ENCODE measurements around the gene FAM227B.
"Not testable (repeated sequence)": the region's sequence is repeated elsewhere in the genome, so short reads cannot be mapped to it uniquely, and the experiment has no call there.

FAM227B gene

DNA sequence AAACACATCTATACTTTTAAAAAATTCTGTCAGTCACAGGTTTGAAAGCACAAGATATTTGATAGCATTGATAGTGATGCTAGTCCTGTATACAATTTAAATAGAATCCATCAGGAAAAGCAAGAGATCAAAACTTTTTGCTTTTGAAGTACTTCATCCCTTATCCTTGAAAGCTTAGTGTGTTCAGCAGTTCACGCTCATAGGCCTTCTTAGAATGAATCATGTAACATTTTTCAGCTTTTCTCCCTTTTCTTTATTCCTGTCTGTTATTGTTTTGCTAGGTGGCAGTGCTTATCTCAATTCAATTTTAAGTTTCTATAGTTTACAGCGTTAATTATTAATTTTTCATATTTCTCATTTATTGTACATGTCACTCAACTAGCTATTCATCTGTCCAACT is 128.5 kb downstream of the FAM227B start:
- no peak for DNase-seq

GRCh38 chr15:49490966-49491365 is 129.7 kb downstream of the FAM227B start:
- DNase-seq, result no peak

DNA sequence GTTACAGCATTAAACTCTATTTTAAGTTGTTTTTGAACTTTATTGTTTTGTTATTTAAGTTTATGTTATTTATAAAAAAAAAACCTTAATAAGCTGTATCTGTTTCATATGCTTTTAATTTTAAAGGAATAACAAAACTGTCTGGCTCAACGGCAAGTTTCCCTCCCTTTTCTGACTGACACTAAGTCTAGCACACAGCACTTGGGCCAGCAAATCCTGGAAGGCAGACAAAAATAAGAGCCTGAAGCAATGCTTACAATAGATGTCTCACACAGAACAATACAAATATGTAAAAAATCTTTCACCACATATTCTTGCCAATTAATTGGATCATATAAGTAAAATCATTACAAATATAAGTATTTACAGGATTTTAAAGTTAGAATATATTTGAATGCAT is 135.2 kb downstream of the FAM227B start:
- not testable (repeated sequence) for DNase-seq

- DNase-seq, result not testable (repeated sequence)
These were observed 141.6 kb downstream of the FAM227B start for GRCh38 chr15:49478982-49479381.

DNA sequence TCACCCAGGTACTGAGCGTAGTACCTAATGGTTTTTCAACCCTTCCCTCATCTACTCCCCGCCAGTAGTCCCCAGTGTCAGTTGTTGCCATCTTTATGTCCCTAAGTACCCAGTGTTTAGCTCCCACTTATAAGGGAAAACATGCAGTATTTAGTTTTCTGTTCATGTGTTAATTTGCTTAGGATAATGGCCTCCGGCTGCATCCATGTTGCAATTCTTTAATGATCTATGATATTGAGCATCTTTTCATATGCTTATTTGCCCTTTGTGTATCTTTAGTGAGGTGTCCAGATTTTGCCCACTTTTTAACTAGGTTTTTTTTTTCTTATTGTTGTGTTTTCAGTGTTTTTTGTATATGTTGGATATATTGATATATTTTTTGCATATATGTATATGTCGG is 142.6 kb downstream of the FAM227B start:
- not testable (repeated sequence) for DNase-seq

DNA sequence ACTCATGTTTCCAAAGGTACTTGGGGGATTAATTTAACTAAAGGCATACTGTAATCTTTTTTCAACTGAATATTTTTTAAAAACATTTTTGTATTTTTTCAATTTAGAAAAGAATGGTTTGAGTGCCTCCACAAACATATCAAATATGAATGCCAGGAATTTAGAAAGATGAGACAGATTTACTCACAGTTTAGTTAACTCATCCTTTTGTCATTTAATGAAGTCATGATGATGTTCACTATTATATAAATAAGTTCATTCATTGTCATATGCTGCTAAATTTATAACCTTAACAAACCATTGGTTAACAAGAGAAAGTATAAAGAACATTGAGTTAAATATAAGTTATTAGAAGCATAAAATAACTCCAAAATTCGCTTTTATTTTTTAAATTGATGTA is 147.6 kb downstream of the FAM227B start:
- no peak for DNase-seq

GRCh38 chr15:49472338-49472737 is 148.3 kb downstream of the FAM227B start:
- no peak for DNase-seq

DNA sequence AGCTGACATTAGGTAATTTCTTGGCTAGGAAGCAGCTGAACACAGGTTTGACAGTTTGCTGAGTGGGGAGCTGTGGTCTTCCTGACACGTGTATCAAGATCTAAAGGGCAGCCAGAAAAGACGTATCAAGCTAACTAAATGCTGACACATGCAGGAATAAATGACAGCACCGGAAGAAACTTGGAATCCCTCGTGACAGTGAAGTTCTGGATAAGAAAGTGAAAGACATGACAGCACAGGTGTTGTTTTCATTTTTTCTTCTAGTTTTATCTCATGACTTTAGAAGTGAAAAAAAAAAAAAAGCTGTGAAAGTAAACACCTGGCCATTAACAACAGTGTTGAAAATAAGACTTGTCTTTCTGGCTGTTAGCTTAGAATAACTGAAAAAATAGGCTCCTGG is 148.9 kb downstream of the FAM227B start:
- no peak for DNase-seq

GRCh38 chr15:49471248-49471647 is 149.4 kb downstream of the FAM227B start:
- DNase-seq, result peak; percentile 35

DNA sequence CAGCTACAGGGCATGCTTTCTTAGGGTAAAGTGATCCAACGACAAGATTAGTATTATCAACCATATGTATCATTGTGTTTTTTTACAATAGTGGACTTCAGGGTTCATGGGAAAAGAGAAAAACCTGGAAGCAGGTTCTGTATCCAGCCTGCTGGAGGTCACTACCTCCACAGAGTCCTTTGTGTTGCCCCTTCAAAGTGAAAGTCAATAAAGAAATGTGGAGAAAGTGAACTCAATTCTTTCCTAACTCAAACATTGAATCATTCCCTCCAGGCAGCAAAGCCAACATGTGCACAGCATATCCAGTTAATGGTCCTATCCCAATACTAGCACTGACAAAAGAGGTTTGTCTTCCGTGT is 152.2 kb downstream of the FAM227B start:
- no peak for DNase-seq

- DNase-seq, result no peak
These were observed 152.7 kb downstream of the FAM227B start for GRCh38 chr15:49467746-49468480.

GRCh38 chr15:49466119-49466518 is 154.5 kb downstream of the FAM227B start:
- DNase-seq, result no peak

GRCh38 chr15:49464522-49464921 is 156.1 kb downstream of the FAM227B start:
- no peak for DNase-seq

DNA sequence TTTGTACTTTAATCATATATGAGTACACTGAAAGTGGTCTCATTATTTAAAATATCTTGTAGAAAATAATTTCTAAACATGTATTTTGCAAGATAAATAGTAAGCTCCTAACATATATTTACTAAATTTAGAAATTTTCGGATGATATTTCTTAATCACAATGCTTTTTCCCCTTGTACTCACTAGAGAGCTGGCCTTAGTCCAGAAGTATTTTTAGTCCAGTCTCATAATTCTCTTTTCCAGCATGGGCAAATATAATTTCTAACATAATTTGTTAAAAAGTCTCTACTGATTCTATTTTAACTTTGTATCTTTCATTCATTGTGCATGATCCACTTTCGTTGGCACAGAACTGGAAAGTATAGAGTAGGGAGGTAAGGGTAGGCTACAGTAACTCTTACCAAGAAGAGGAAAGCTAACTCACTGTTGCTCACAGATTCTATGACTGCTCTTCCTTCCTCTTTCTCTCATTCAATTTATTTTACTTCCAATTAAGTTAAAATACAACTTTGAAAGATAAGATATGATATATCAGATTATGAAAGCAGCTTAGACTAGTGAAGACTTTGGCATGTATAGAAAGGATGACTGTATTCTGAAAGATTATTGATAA is 158.3 kb downstream of the FAM227B start:
- no peak for DNase-seq

GRCh38 chr15:49460411-49460941 is 160.1 kb downstream of the FAM227B start:
- DNase-seq, result no peak

- no peak for DNase-seq
These were observed 162.5 kb downstream of the FAM227B start for GRCh38 chr15:49458145-49458544.

- DNase-seq, result no peak
These were observed 164.5 kb downstream of the FAM227B start for GRCh38 chr15:49456166-49456565.

DNA sequence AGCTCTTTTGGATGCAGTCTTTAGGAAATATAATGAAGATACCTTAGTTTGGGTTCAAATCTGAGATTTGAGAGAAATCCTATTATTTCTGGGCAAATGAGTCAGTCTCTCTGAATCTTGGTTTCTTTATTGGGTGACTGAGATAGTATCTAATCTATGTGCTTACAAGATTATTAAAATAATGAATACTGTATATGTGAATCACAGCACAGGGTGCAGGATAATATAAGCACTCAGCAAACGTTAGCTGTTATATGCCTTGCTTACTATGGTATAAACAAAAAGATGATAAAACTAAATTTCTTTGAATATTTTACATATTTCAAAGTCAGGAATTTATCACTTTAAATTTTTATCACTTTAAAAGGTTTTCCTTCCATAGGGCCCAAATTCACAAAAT is 168.0 kb downstream of the FAM227B start:
- DNase-seq, result no peak

DNA sequence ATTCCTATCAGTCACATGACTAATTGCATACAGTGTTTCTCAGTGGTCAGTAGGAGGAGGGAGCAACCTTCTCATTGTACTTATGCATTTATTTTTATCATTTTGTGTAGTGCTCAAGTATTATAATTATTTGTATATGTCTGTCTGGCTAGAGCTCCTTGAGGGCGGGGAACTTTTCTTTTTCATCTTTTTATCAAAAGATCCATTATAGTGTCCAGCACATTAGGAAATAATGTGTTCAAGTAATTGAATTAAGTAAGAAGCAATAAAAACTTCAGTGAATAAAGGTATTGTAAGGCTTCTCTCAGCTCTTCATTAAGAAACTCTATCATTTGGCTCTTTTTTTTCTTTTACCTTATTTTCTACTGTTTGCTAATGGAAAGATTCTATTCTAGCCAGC is 178.8 kb downstream of the FAM227B start:
- no peak for DNase-seq

DNA sequence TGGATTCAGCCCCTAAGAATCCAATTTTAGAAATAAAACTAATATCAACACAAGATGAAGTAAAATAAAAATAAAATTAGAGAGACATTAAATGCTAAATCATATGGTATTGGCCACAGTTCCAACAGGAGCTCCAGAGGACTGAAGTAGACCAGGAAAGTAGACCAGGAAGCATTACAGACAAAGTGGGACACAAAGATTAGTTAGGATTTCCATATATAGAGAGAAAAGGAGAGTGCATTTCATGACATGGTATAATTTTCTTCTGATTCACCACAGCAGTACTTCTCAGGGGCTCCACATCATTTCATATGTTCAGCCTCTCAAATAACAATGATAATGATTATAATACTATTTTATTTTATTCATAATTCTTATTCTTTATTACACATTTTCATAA is 179.3 kb downstream of the FAM227B start:
- no peak for DNase-seq

- DNase-seq, result no peak
These were observed 180.8 kb downstream of the FAM227B start for GRCh38 chr15:49439678-49440395.

GRCh38 chr15:49438962-49439631 is 181.5 kb downstream of the FAM227B start:
- no peak for DNase-seq

GRCh38 chr15:49436751-49437150 is 183.9 kb downstream of the FAM227B start:
- no peak for DNase-seq
